ENCODE measurements around the gene MTF2. TPM values are rescaled to one million over a fixed set of nuclear protein-coding genes. Genes with fewer than 3 reads are reported as not detected.

The MTF2 gene
- total and polyA plus RNA-seq, 7 experiments from 2014 or later = 35.3 to 77.9 (median 50.4) TPM

- ChIA-PET POLR2A (no interaction called here), CTCF (interaction anchor here (0.7 kb wide), 1 partner anchor 214 kb away, joined by 3 read pairs; no protein-coding TSS in a partner anchor)
- Histone ChIP-seq H3K4me3 (ENCODE audit: low read length) (no peak overlapping the region), H3K36me3 (ENCODE audit: control insufficient read depth in 2 of 3, insufficient read depth in 3 of 3, low read length in 3 of 3) (no peaks in the 10 kb centered on the region), H3K27me3 (ENCODE audit: control insufficient read depth in 2 of 2, insufficient read depth in 2 of 2, low read length in 2 of 2) (peaks cover 0 to 5% of the 10 kb centered on the region in 2 donors), H3K27ac (ENCODE audit: low read depth, low read length) (no peak overlapping the region), H3K9me3 (ENCODE audit: control insufficient read depth in 2 of 3, low read length in 3 of 3) (no peaks in the 10 kb centered on the region), H3K4me1 (ENCODE audit: control insufficient read depth in 2 of 2, insufficient read depth in 2 of 2, low read length in 2 of 2) (no peaks in the 10 kb centered on the region)
- intact Hi-C loops (cut with micrococcal nuclease) = no loop called here
- DNase-seq = peak in 3 of 9 donors; percentile 5 to 17 (median 14)
- no peaks in the 10 kb centered on the region for H3K36me3 Mint-ChIP-seq
- no peak overlapping the region for H3K4me3 Mint-ChIP-seq
- H3K27ac Mint-ChIP-seq = no peak overlapping the region
- H3K4me1 Mint-ChIP-seq = peaks cover 0 to 4% (median 0%) of the 10 kb centered on the region in 7 donors
- peaks cover 0 to 2% (median 0%) of the 10 kb centered on the region in 11 donors for H3K9me3 Mint-ChIP-seq
- peaks cover 5 to 39% (median 8%) of the 10 kb centered on the region in 5 donors for H3K27me3 Mint-ChIP-seq
- no peak for ATAC-seq
Measured at GRCh38 chr1:93056214-93056613, 22.9 kb upstream of the MTF2 start.

GRCh38 chr1:93056649-93057048, 22.4 kb upstream of the MTF2 start:
- ChIA-PET CTCF (interaction anchor here (0.7 to 0.9 kb wide), 2 partner anchors 33 to 215 kb away, joined by 3 read pairs; no protein-coding TSS in a partner anchor), POLR2A (interaction anchor here (1.1 kb wide), 1 partner anchor 40 kb away, joined by 3 read pairs; no protein-coding TSS in a partner anchor)
- H3K36me3 Mint-ChIP-seq = no peaks in the 10 kb centered on the region
- peaks cover 0 to 4% (median 0%) of the 10 kb centered on the region in 7 donors for H3K4me1 Mint-ChIP-seq
- H3K27me3 ChIP-seq (ENCODE audit: control insufficient read depth in 2 of 2, insufficient read depth in 2 of 2, low read length in 2 of 2) = peaks cover 0 to 5% of the 10 kb centered on the region in 2 donors
- intact Hi-C loops (cut with micrococcal nuclease) = no loop called here
- DNase-seq (no peak), ATAC-seq (no peak)
- no peak overlapping the region for H3K27ac ChIP-seq (ENCODE audit: low read depth, low read length)
- H3K27ac Mint-ChIP-seq = no peak overlapping the region
- no peak overlapping the region for H3K4me3 ChIP-seq (ENCODE audit: low read length)
- H3K4me1 ChIP-seq (ENCODE audit: control insufficient read depth in 2 of 2, insufficient read depth in 2 of 2, low read length in 2 of 2) = no peaks in the 10 kb centered on the region
- H3K9me3 Mint-ChIP-seq = peaks cover 0 to 2% (median 0%) of the 10 kb centered on the region in 11 donors
- peaks cover 5 to 40% (median 10%) of the 10 kb centered on the region in 5 donors for H3K27me3 Mint-ChIP-seq
- H3K4me3 Mint-ChIP-seq = no peak overlapping the region
- H3K36me3 ChIP-seq (ENCODE audit: control insufficient read depth in 2 of 3, insufficient read depth in 3 of 3, low read length in 3 of 3) = no peaks in the 10 kb centered on the region
- no peaks in the 10 kb centered on the region for H3K9me3 ChIP-seq (ENCODE audit: control insufficient read depth in 2 of 3, low read length in 3 of 3)

GRCh38 chr1:93061895-93062792, 16.9 kb upstream of the MTF2 start:
- DNase-seq (peak in 7 of 9 donors; percentile 14 to 54 (median 49)), ATAC-seq (peak; percentile 80)
- Mint-ChIP-seq H3K36me3 (no peaks in the 10 kb centered on the region), H3K4me3 (no peak overlapping the region), H3K27ac (peak overlapping the region in 1 of 9 donors; percentile 23), H3K4me1 (peaks cover 0 to 6% (median 3%) of the 10 kb centered on the region in 7 donors), H3K9me3 (no peaks in the 10 kb centered on the region), H3K27me3 (peaks cover 5 to 53% (median 16%) of the 10 kb centered on the region in 5 donors)
- H3K36me3 ChIP-seq (ENCODE audit: control insufficient read depth in 2 of 3, insufficient read depth in 3 of 3, low read length in 3 of 3) = no peaks in the 10 kb centered on the region
- H3K27ac ChIP-seq (ENCODE audit: low read depth, low read length) = no peak overlapping the region
- no peaks in the 10 kb centered on the region for H3K9me3 ChIP-seq (ENCODE audit: control insufficient read depth in 2 of 3, low read length in 3 of 3)
- CTCF ChIA-PET = interaction anchor here (0.5 to 4.2 kb wide), 18 partner anchors 11 to 231 kb away, joined by 3 to 29 read pairs (median 4); no protein-coding TSS in a partner anchor
- H3K4me3 ChIP-seq (ENCODE audit: low read length) = no peak overlapping the region
- intact Hi-C loops (cut with micrococcal nuclease) = loop anchor here (1.0 to 5.0 kb wide), 6 partner anchors 41 to 315 kb away; no protein-coding TSS in a partner anchor
- H3K4me1 ChIP-seq (ENCODE audit: control insufficient read depth in 2 of 2, insufficient read depth in 2 of 2, low read length in 2 of 2) = no peaks in the 10 kb centered on the region
- POLR2A ChIA-PET = interaction anchor here (1.0 to 1.8 kb wide), 2 partner anchors 17 to 41 kb away, joined by 5 read pairs; partner anchors contain the start of gene MTF2
- peaks cover 0 to 1% of the 10 kb centered on the region in 2 donors for H3K27me3 ChIP-seq (ENCODE audit: control insufficient read depth in 2 of 2, insufficient read depth in 2 of 2, low read length in 2 of 2)

GRCh38 chr1:93076268-93076667, 2.8 kb upstream of the MTF2 start:
- no peak overlapping the region for H3K4me3 Mint-ChIP-seq
- CTCF ChIA-PET = no interaction called here
- intact Hi-C loops (cut with micrococcal nuclease) = loop anchor here (5.0 kb wide), 3 partner anchors 219 to 1574 kb away; partner anchors contain the start of genes ABCD3 (in 1 of the 2) and CDC7 (in 1 of the 2)

GRCh38 chr1:93078203-93078602, 880 bp upstream of the MTF2 start:
- Mint-ChIP-seq H3K27ac (peak overlapping the region; percentile 88 to 99 (median 94)), H3K27me3 (no peaks in the 10 kb centered on the region), H3K36me3 (peaks cover 0 to 9% (median 5%) of the 10 kb centered on the region in 5 donors), H3K9me3 (peaks cover 0 to 1% (median 0%) of the 10 kb centered on the region in 11 donors), H3K4me1 (peaks cover 29 to 49% (median 43%) of the 10 kb centered on the region in 7 donors), H3K4me3 (peak overlapping the region; percentile 94 to 99 (median 97))
- Histone ChIP-seq H3K4me3 (ENCODE audit: low read length) (peak overlapping the region; percentile 88), H3K27ac (ENCODE audit: low read depth, low read length) (peak overlapping the region; percentile 93), H3K27me3 (ENCODE audit: control insufficient read depth in 2 of 2, insufficient read depth in 2 of 2, low read length in 2 of 2) (no peaks in the 10 kb centered on the region), H3K4me1 (ENCODE audit: control insufficient read depth in 2 of 2, insufficient read depth in 2 of 2, low read length in 2 of 2) (peaks cover 6 to 22% of the 10 kb centered on the region in 2 donors), H3K9me3 (ENCODE audit: control insufficient read depth in 2 of 3, low read length in 3 of 3) (no peaks in the 10 kb centered on the region), H3K36me3 (ENCODE audit: control insufficient read depth in 2 of 3, insufficient read depth in 3 of 3, low read length in 3 of 3) (peaks cover 0 to 5% (median 0%) of the 10 kb centered on the region in 3 experiments)
- intact Hi-C loops (cut with micrococcal nuclease) = loop anchor here (2.0 to 5.0 kb wide), 6 partner anchors 117 to 1576 kb away; partner anchors contain the start of genes ABCD3 (in 1 of the 2), CDC7 (in 1 of the 2), DIPK1A (in 1 of the 2) and GCLM (in 1 of the 2)
- POLR2A ChIA-PET = interaction anchor here (0.6 to 3.5 kb wide), 23 partner anchors 10 to 771 kb away, joined by 3 to 22 read pairs (median 5); partner anchors contain the start of genes DIPK1A, DR1 and RPL5
- peak in 3 of 9 donors; percentile 6 to 18 (median 8) for DNase-seq
- CTCF ChIA-PET = interaction anchor here (0.6 to 1.0 kb wide), 5 partner anchors 19 to 239 kb away, joined by 3 to 7 read pairs (median 3); no protein-coding TSS in a partner anchor
- ATAC-seq = no peak

More at GRCh38 chr1:93076268-93076667, 2.8 kb upstream of the MTF2 start:
- Mint-ChIP-seq H3K27me3 (peaks cover 0 to 3% (median 0%) of the 10 kb centered on the region in 5 donors), H3K9me3 (peaks cover 0 to 5% (median 0%) of the 10 kb centered on the region in 11 donors), H3K36me3 (peaks cover 0 to 11% (median 0%) of the 10 kb centered on the region in 5 donors), H3K27ac (no peak overlapping the region), H3K4me1 (peaks cover 20 to 30% (median 25%) of the 10 kb centered on the region in 7 donors)
- Histone ChIP-seq H3K27ac (ENCODE audit: low read depth, low read length) (no peak overlapping the region), H3K27me3 (ENCODE audit: control insufficient read depth in 2 of 2, insufficient read depth in 2 of 2, low read length in 2 of 2) (no peaks in the 10 kb centered on the region), H3K4me1 (ENCODE audit: control insufficient read depth in 2 of 2, insufficient read depth in 2 of 2, low read length in 2 of 2) (peaks cover 0 to 7% of the 10 kb centered on the region in 2 donors), H3K36me3 (ENCODE audit: control insufficient read depth in 2 of 3, insufficient read depth in 3 of 3, low read length in 3 of 3) (peaks cover 0 to 5% (median 0%) of the 10 kb centered on the region in 3 experiments), H3K4me3 (ENCODE audit: low read length) (no peak overlapping the region), H3K9me3 (ENCODE audit: control insufficient read depth in 2 of 3, low read length in 3 of 3) (no peaks in the 10 kb centered on the region)
- DNase-seq (no peak), ATAC-seq (no peak)
- POLR2A ChIA-PET = no interaction called here

- Mint-ChIP-seq H3K4me1 (peaks cover 33 to 53% (median 47%) of the 10 kb centered on the region in 7 donors), H3K4me3 (peak overlapping the region; percentile 94 to 99 (median 97)), H3K27ac (peak overlapping the region; percentile 88 to 99 (median 94)), H3K36me3 (peaks cover 0 to 13% (median 9%) of the 10 kb centered on the region in 5 donors), H3K27me3 (no peaks in the 10 kb centered on the region), H3K9me3 (peaks cover 0 to 4% (median 0%) of the 10 kb centered on the region in 11 donors)
- H3K27me3 ChIP-seq (ENCODE audit: control insufficient read depth in 2 of 2, insufficient read depth in 2 of 2, low read length in 2 of 2) = no peaks in the 10 kb centered on the region
- H3K36me3 ChIP-seq (ENCODE audit: control insufficient read depth in 2 of 3, insufficient read depth in 3 of 3, low read length in 3 of 3) = peaks cover 0 to 5% (median 0%) of the 10 kb centered on the region in 3 experiments
- no peak for ATAC-seq
- DNase-seq = no peak
- peak overlapping the region; percentile 88 for H3K4me3 ChIP-seq (ENCODE audit: low read length)
- intact Hi-C loops (cut with micrococcal nuclease) = loop anchor here (2.0 to 5.0 kb wide), 6 partner anchors 118 to 1576 kb away; partner anchors contain the start of genes ABCD3 (in 1 of the 2), CDC7 (in 1 of the 2), DIPK1A (in 1 of the 2) and GCLM (in 1 of the 2)
- peak overlapping the region; percentile 93 for H3K27ac ChIP-seq (ENCODE audit: low read depth, low read length)
- peaks cover 10 to 22% of the 10 kb centered on the region in 2 donors for H3K4me1 ChIP-seq (ENCODE audit: control insufficient read depth in 2 of 2, insufficient read depth in 2 of 2, low read length in 2 of 2)
- no peaks in the 10 kb centered on the region for H3K9me3 ChIP-seq (ENCODE audit: control insufficient read depth in 2 of 3, low read length in 3 of 3)
- ChIA-PET POLR2A (interaction anchor here (0.6 to 3.5 kb wide), 26 partner anchors 8 to 801 kb away, joined by 3 to 22 read pairs (median 4); partner anchors contain the start of genes DIPK1A, DNTTIP2, DR1 and RPL5), CTCF (interaction anchor here (0.8 to 1.8 kb wide), 6 partner anchors 8 to 215 kb away, joined by 3 to 7 read pairs (median 3); partner anchors contain the start of gene DIPK1A)
Measured at GRCh38 chr1:93078638-93078985, 471 bp upstream of the MTF2 start.
